Neural cell (in vitro differentiated cells): ENCODE data around the gene CHCHD10. TPM values are rescaled to one million over a fixed set of nuclear protein-coding genes. Genes with fewer than 3 reads are reported as not detected.
A peak's percentile ranks its signal among the peaks of the same experiment; 100 is the strongest.

Source experiments
- H2AFZ ChIP-seq: fragments of 200-600, 300-800 bp; sonication (generic), shearing (Covaris generic); 2 replicates; pipeline ENCODE4 v1.6.0; 2014; ENCODE audit warnings: low read depth, mild to moderate bottlenecking, antibody characterized with exemption, low read length, moderate library complexity
- H3F3A ChIP-seq: fragments of 200-600 bp; shearing (Covaris generic); 2 replicates; pipeline ENCODE4 v1.6.1; 2016; ENCODE audit warnings: mild to moderate bottlenecking, moderate library complexity, mixed read lengths, antibody characterized with exemption, low read length; ENCODE audit not compliant: insufficient read depth, poor library complexity, severe bottlenecking
- H3K27ac ChIP-seq: fragments of 200-600, 300-800 bp; sonication (generic), shearing (Covaris generic); 2 replicates; pipeline ENCODE4 v1.5.1; 2014; ENCODE audit warnings: mild to moderate bottlenecking, low read length, moderate library complexity
- H3K27me3 ChIP-seq: fragments of 300-800, 200-600 bp; sonication (generic), shearing (Covaris generic); 2 replicates; pipeline ENCODE4 v1.6.0; 2014; ENCODE audit warnings: mild to moderate bottlenecking, low read depth, low read length, moderate library complexity; ENCODE audit not compliant: insufficient read depth
- H3K36me3 ChIP-seq: fragments of 300-800, 200-600 bp; sonication (generic), shearing (Covaris generic); 2 replicates; pipeline ENCODE4 v1.5.1; 2014; ENCODE audit warnings: mild to moderate bottlenecking, antibody characterized with exemption, low read length, moderate library complexity; ENCODE audit not compliant: insufficient read depth
- H3K4me2 ChIP-seq: fragments of 300-800, 200-600 bp; sonication (generic), shearing (Covaris generic); 2 replicates; pipeline ENCODE4 v1.6.0; 2014; ENCODE audit warnings: mild to moderate bottlenecking, low read length
- H3K4me3 ChIP-seq: fragments of 300-800, 200-600 bp; sonication (generic), shearing (Covaris generic); 2 replicates; pipeline ENCODE4 v1.5.1; 2014; ENCODE audit warnings: mild to moderate bottlenecking, low read length, moderate library complexity
- H3K79me2 ChIP-seq: fragments of 200-600 bp; shearing (Covaris generic); replicated peaks from 2 replicates; pipeline ENCODE4 v1.6.0; 2014; ENCODE audit warnings: mild to moderate bottlenecking, low read length, moderate library complexity; ENCODE audit not compliant: insufficient read depth
- H3K9ac ChIP-seq: fragments of 300-800, 200-600 bp; sonication (generic), shearing (Covaris generic); 2 replicates; pipeline ENCODE4 v1.6.1; 2016; ENCODE audit warnings: mild to moderate bottlenecking, low read length, mixed read lengths
- H3K9me2 ChIP-seq: fragments of 200-600 bp; shearing (Covaris generic); 2 replicates; pipeline ENCODE4 v1.6.1; 2016; ENCODE audit warnings: mild to moderate bottlenecking, low read length, mixed read lengths; ENCODE audit not compliant: insufficient read depth
- H3K9me3 ChIP-seq: fragments of 200-600, 300-800 bp; sonication (generic), shearing (Covaris generic); 2 replicates; pipeline ENCODE4 v1.6.1; 2016; ENCODE audit warnings: mild to moderate bottlenecking, mixed run types, low read length, moderate library complexity, mixed read lengths
- H4K20me1 ChIP-seq: fragments of 200-600 bp; shearing (Covaris generic); 2 replicates; pipeline ENCODE4 v1.6.1; 2016; ENCODE audit warnings: mild to moderate bottlenecking, mixed run types; ENCODE audit not compliant: insufficient read depth
- EP300 ChIP-seq: fragments of 450-650 bp; conservative IDR thresholded peaks from 2 replicates; pipeline ENCODE4 v1.6.1; 2014; ENCODE audit warnings: antibody characterized with exemption, mild to moderate bottlenecking, moderate library complexity; ENCODE audit not compliant: poor library complexity, severe bottlenecking
- EZH2 ChIP-seq: fragments of 200-600, 300-800 bp; shearing (Covaris generic), sonication (generic); IDR thresholded peaks from 2 replicates; pipeline ENCODE4 v1.6.1; 2014; ENCODE audit warnings: antibody characterized with exemption, low read length, borderline replicate concordance, mild to moderate bottlenecking; ENCODE audit not compliant: insufficient read depth, poor library complexity, severe bottlenecking
- MXI1 ChIP-seq: fragments of 450-650 bp; conservative IDR thresholded peaks from 2 replicates; pipeline ENCODE4 v1.6.1; 2014; ENCODE audit warnings: antibody characterized with exemption, mild to moderate bottlenecking; ENCODE audit not compliant: poor library complexity, severe bottlenecking
- POLR2AphosphoS5 ChIP-seq: IDR thresholded peaks from 2 replicates; pipeline ENCODE4 v1.6.1; 2012
- RAD21 ChIP-seq: fragments of 450-650 bp; conservative IDR thresholded peaks from 2 replicates; pipeline ENCODE4 v1.6.1; 2014; ENCODE audit warnings: antibody characterized with exemption, mild to moderate bottlenecking, moderate library complexity
- SMC3 ChIP-seq: fragments of 450-650 bp; conservative IDR thresholded peaks from 2 replicates; pipeline ENCODE4 v1.6.1; 2014; ENCODE audit warnings: antibody characterized with exemption, mild to moderate bottlenecking, moderate library complexity; ENCODE audit not compliant: poor library complexity
- TAF1 ChIP-seq: IDR thresholded peaks from 2 replicates; pipeline ENCODE4 v1.6.1; 2012; ENCODE audit warnings: low read depth
- polyA plus RNA-seq: library from polyadenylated mRNA; depleted of rRNA; stranded (reverse); fragments of >200 nt; gene quantifications from 2 replicates; pipeline ENCODE4 v1.2.3, GENCODE V29; 2014
- TF ChIP-seq, protein P1 (sequence below): IDR thresholded peaks from 2 replicates; pipeline ENCODE4 v1.6.1; 2012; ENCODE audit warnings: borderline replicate concordance
- TF ChIP-seq, protein P2 (sequence below): fragments of 450-650 bp; IDR thresholded peaks from 2 replicates; pipeline ENCODE4 v1.5.1; 2014; ENCODE audit warnings: antibody characterized with exemption, mild to moderate bottlenecking, moderate library complexity; ENCODE audit not compliant: poor library complexity, severe bottlenecking

Gene CHCHD10
- polyA plus RNA-seq, 1 donor from 2014 or later = not detected

DNA sequence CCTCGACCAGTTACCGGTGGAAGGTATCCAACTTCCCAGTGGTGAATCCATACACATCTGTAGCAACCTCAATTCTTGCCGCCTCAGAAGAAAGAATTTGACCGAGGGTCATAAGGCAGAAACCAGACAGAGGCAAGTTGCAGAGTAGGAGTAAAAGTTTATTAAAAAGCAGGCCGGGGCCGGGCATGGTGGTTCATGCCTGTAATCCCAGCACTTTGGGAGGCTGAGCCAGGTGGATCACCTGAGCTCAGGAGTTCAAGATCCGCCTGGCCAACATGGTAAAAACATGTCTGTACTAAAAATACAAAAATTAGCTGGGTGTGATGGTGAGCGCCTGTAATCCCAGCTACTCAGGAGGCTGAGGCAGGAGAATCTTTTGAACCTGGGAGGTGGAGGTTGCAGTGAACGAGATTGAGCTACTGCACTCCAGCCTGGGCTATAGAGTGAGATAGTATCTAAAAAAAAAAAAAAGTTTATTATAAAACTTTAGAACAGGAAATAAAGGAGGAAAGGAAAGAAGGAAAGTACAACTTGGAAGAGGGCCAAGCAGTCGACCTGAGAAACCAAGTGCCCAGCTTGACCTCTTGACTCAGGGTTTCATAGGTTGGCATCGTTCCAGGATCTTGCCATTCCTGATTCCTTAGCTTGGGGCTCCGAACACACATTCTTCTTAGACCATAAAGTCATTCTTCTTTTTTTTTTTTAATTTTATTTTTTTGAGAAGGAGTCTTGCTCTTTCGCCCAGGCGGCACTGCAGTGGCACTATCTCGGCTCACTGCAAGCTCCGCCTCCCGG lies 49.2 kb downstream of the CHCHD10 start:
- TF ChIP-seq, protein P1, sequence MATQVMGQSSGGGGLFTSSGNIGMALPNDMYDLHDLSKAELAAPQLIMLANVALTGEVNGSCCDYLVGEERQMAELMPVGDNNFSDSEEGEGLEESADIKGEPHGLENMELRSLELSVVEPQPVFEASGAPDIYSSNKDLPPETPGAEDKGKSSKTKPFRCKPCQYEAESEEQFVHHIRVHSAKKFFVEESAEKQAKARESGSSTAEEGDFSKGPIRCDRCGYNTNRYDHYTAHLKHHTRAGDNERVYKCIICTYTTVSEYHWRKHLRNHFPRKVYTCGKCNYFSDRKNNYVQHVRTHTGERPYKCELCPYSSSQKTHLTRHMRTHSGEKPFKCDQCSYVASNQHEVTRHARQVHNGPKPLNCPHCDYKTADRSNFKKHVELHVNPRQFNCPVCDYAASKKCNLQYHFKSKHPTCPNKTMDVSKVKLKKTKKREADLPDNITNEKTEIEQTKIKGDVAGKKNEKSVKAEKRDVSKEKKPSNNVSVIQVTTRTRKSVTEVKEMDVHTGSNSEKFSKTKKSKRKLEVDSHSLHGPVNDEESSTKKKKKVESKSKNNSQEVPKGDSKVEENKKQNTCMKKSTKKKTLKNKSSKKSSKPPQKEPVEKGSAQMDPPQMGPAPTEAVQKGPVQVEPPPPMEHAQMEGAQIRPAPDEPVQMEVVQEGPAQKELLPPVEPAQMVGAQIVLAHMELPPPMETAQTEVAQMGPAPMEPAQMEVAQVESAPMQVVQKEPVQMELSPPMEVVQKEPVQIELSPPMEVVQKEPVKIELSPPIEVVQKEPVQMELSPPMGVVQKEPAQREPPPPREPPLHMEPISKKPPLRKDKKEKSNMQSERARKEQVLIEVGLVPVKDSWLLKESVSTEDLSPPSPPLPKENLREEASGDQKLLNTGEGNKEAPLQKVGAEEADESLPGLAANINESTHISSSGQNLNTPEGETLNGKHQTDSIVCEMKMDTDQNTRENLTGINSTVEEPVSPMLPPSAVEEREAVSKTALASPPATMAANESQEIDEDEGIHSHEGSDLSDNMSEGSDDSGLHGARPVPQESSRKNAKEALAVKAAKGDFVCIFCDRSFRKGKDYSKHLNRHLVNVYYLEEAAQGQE = no peak
- TF ChIP-seq MXI1 (no peak), SMC3 (no peak), RAD21 (no peak), TAF1 (no peak), EZH2 (no peak), POLR2AphosphoS5 (no peak), EP300 (no peak)
- TF ChIP-seq, protein P2, sequence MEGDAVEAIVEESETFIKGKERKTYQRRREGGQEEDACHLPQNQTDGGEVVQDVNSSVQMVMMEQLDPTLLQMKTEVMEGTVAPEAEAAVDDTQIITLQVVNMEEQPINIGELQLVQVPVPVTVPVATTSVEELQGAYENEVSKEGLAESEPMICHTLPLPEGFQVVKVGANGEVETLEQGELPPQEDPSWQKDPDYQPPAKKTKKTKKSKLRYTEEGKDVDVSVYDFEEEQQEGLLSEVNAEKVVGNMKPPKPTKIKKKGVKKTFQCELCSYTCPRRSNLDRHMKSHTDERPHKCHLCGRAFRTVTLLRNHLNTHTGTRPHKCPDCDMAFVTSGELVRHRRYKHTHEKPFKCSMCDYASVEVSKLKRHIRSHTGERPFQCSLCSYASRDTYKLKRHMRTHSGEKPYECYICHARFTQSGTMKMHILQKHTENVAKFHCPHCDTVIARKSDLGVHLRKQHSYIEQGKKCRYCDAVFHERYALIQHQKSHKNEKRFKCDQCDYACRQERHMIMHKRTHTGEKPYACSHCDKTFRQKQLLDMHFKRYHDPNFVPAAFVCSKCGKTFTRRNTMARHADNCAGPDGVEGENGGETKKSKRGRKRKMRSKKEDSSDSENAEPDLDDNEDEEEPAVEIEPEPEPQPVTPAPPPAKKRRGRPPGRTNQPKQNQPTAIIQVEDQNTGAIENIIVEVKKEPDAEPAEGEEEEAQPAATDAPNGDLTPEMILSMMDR = no peak
- H3K9me2 ChIP-seq = no peaks in the 10 kb centered on the region
- no peaks in the 10 kb centered on the region for H4K20me1 ChIP-seq
- no peak overlapping the region for H3K4me2 ChIP-seq
- no peak overlapping the region for H3K9ac ChIP-seq
- no peaks in the 10 kb centered on the region for H3K36me3 ChIP-seq
- H3K4me3 ChIP-seq = no peak overlapping the region
- H3K79me2 ChIP-seq = peaks cover 9% of the 10 kb centered on the region
- H3F3A ChIP-seq = no peaks in the 10 kb centered on the region
- H3K27me3 ChIP-seq = no peaks in the 10 kb centered on the region
- H2AFZ ChIP-seq = no peak overlapping the region
- H3K27ac ChIP-seq = no peak overlapping the region
- no peaks in the 10 kb centered on the region for H3K9me3 ChIP-seq

DNA sequence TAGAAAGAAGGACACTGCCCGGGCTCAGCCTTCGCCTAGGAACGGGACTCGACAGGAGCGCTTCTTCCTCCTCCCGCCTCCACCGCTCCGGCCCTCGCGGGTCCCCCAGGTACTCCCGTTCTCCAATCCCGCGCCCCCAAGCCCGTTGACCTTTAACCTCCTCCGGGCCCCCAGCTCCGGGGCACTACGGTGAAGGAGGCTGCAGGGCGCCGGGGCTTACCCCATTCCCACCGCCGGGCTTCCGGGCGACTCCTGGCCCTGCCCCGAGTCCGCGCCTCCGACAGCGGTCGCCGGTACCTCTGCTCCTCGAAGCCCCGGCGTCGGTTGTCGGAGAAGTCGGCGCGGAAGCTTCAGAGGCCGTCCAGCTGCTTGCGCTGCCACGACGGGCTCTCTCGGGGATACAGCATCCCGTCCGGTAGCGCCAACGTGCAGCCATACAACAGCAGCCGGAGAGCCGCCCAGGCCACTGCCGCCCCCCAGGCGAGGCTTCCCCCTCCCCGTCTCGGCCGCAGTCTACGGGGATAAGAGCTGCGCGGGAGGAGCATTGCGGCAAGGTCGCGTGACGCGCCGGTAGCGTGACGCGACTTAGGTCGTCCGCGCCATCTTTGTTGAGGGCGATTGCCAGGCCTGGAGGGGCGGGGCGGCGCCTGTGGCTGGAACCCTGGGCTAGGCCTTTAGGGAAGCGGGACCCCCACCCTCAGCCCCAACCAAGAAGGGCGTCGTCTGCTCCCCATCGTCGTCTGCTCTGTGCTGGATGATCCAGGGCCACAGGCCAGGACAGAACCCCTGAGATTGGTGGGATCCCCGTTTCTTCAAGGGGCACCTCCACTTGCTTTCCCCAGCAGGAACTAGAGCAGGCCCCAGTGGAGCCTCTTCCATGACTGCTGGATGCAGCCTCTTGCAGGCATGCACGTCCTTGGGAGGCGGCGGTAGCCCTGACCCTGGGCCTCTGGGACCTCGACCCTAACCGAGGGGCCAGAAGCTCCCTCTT lies 50.7 kb downstream of the CHCHD10 start:
- H3K79me2 ChIP-seq = peaks cover 9% of the 10 kb centered on the region
- H3K27ac ChIP-seq = peak overlapping the region; percentile 61
- no peaks in the 10 kb centered on the region for H3F3A ChIP-seq
- peak overlapping the region; percentile 83 for H3K9ac ChIP-seq
- no peaks in the 10 kb centered on the region for H3K27me3 ChIP-seq
- no peaks in the 10 kb centered on the region for H3K9me2 ChIP-seq
- H3K36me3 ChIP-seq = no peaks in the 10 kb centered on the region
- H2AFZ ChIP-seq = peak overlapping the region; percentile 90
- TF ChIP-seq, protein P1 = no peak
- TF ChIP-seq MXI1 (peak; percentile 84), EP300 (peak; percentile 54), EZH2 (no peak), SMC3 (peak; percentile 64), POLR2AphosphoS5 (peak; percentile 93), RAD21 (peak; percentile 58), TAF1 (peak; percentile 69)
- TF ChIP-seq, protein P2 = peak; percentile 27
- no peaks in the 10 kb centered on the region for H3K9me3 ChIP-seq
- peak overlapping the region; percentile 97 for H3K4me3 ChIP-seq
- no peaks in the 10 kb centered on the region for H4K20me1 ChIP-seq
- peak overlapping the region; percentile 48 for H3K4me2 ChIP-seq
